Parathyroid adenoma (tissue), 2 donors: Measurements from ENCODE around the gene SLC22A3.

Source experiments
- H2AFZ ChIP-seq: fragments of 300-600 bp; sonication (generic); one replicate; pipeline ENCODE4 v1.7.0; 2017; ENCODE audit warnings: antibody characterized with exemption, mild to moderate bottlenecking
- H3K27ac ChIP-seq: fragments of 300-600 bp; sonication (generic); one replicate; pipeline ENCODE4 v1.7.0; 2017
- H3K27me3 ChIP-seq: fragments of 300-600 bp; sonication (generic); one replicate; pipeline ENCODE4 v1.7.0; 2017; ENCODE audit warnings: low read length; ENCODE audit not compliant: control insufficient read depth, insufficient read depth
- H3K36me3 ChIP-seq: fragments of 300-600 bp; sonication (generic); one replicate; pipeline ENCODE4 v1.7.0; 2017; ENCODE audit warnings: low read length; ENCODE audit not compliant: control insufficient read depth, insufficient read depth
- H3K4me1 ChIP-seq: fragments of 300-600 bp; sonication (generic); one replicate; pipeline ENCODE4 v1.7.0; 2017; ENCODE audit warnings: control low read depth
- H3K4me2 ChIP-seq: fragments of 300-600 bp; sonication (generic); one replicate; pipeline ENCODE4 v1.7.0; 2017; ENCODE audit warnings: low read length
- H3K4me3 ChIP-seq: fragments of 300-600 bp; sonication (generic); one replicate; pipeline ENCODE4 v1.7.0; 2017; ENCODE audit warnings: low read depth, low read length
- H3K79me2 ChIP-seq: fragments of 300-600 bp; sonication (generic); one replicate; pipeline ENCODE4 v1.7.0; 2017; ENCODE audit warnings: control low read depth
- H3K9ac ChIP-seq: fragments of 300-600 bp; sonication (generic); one replicate; pipeline ENCODE4 v1.7.0; 2017; ENCODE audit warnings: mild to moderate bottlenecking
- H3K9me3 ChIP-seq: fragments of 300-600 bp; sonication (generic); one replicate; pipeline ENCODE4 v1.7.0; 2017; ENCODE audit warnings: low read length; ENCODE audit not compliant: control insufficient read depth
- CTCF ChIP-seq: fragments of 300-600 bp; sonication (generic); IDR thresholded peaks from one replicate; pipeline ENCODE4 v1.7.0; 2017; ENCODE audit warnings: antibody characterized with exemption, mild to moderate bottlenecking
- donor health status: primary hyperparathyroidism.

SLC22A3 gene

GRCh38 chr6:160396292-160396691, 48.1 kb downstream of the SLC22A3 start:
- Histone ChIP-seq H3K36me3 (no peaks in the 10 kb centered on the region), H3K9me3 (no peaks in the 10 kb centered on the region), H3K9ac (no peak overlapping the region), H2AFZ (no peak overlapping the region), H3K27ac (no peak overlapping the region), H3K4me3 (no peak overlapping the region), H3K4me1 (no peaks in the 10 kb centered on the region), H3K79me2 (no peaks in the 10 kb centered on the region), H3K27me3 (no peaks in the 10 kb centered on the region), H3K4me2 (no peak overlapping the region)
- TF ChIP-seq CTCF, result no peak

- Histone ChIP-seq H3K27me3 (no peaks in the 10 kb centered on the region), H3K79me2 (no peaks in the 10 kb centered on the region), H3K9me3 (no peaks in the 10 kb centered on the region), H3K36me3 (no peaks in the 10 kb centered on the region), H3K4me3 (no peak overlapping the region), H3K27ac (no peak overlapping the region), H3K4me1 (no peaks in the 10 kb centered on the region), H3K9ac (no peak overlapping the region), H2AFZ (no peak overlapping the region), H3K4me2 (no peak overlapping the region)
- TF ChIP-seq CTCF, result no peak
Observed at GRCh38 chr6:160398674-160399271, 50.6 kb downstream of the SLC22A3 start.

DNA sequence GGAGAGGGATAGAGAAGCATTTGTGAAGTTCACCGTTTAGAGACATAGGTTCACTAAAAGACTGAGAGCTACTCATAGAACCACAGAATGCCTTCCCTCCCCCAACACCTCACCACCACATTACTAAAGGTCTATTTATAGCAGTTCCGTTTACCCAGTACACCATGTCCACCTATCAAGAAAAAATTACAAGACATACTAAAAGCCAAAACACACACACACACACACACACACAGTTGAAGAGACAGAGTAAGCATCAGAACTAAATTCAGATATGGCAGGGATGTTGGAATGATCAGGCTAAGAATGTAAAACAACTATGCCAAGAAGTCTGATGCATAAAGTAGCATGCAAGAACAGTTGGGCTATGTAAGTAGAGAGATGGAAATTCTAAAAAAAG, 52.3 kb downstream of the SLC22A3 start:
- H3K27me3 ChIP-seq, result no peaks in the 10 kb centered on the region
- H3K79me2 ChIP-seq, result no peaks in the 10 kb centered on the region
- no peak overlapping the region for H2AFZ ChIP-seq
- no peaks in the 10 kb centered on the region for H3K4me1 ChIP-seq
- no peak overlapping the region for H3K4me3 ChIP-seq
- H3K9ac ChIP-seq, result no peak overlapping the region
- no peak overlapping the region for H3K4me2 ChIP-seq
- H3K27ac ChIP-seq, result no peak overlapping the region
- no peaks in the 10 kb centered on the region for H3K9me3 ChIP-seq
- no peak for TF ChIP-seq CTCF
- H3K36me3 ChIP-seq, result no peaks in the 10 kb centered on the region

- H3K79me2 ChIP-seq, result no peaks in the 10 kb centered on the region
- H3K36me3 ChIP-seq, result no peaks in the 10 kb centered on the region
- no peak overlapping the region for H3K27ac ChIP-seq
- H2AFZ ChIP-seq, result no peak overlapping the region
- no peaks in the 10 kb centered on the region for H3K4me1 ChIP-seq
- no peaks in the 10 kb centered on the region for H3K27me3 ChIP-seq
- H3K4me3 ChIP-seq, result no peak overlapping the region
- no peak overlapping the region for H3K4me2 ChIP-seq
- no peak overlapping the region for H3K9ac ChIP-seq
- TF ChIP-seq CTCF, result no peak
- no peaks in the 10 kb centered on the region for H3K9me3 ChIP-seq
Observed at GRCh38 chr6:160408528-160408927, 60.4 kb downstream of the SLC22A3 start.

GRCh38 chr6:160412993-160413392, 64.8 kb downstream of the SLC22A3 start:
- Histone ChIP-seq H3K79me2 (no peaks in the 10 kb centered on the region), H3K36me3 (no peaks in the 10 kb centered on the region), H3K4me1 (no peaks in the 10 kb centered on the region), H3K27me3 (no peaks in the 10 kb centered on the region), H3K27ac (no peak overlapping the region), H3K9ac (no peak overlapping the region), H3K4me2 (no peak overlapping the region), H3K9me3 (no peaks in the 10 kb centered on the region), H2AFZ (no peak overlapping the region), H3K4me3 (no peak overlapping the region)
- TF ChIP-seq CTCF, result no peak
